Activated CD8-positive, alpha-beta memory T cell treated with anti-CD3 and anti-CD28 coated beads for 24 hours (primary cell): ENCODE data around the gene TRIM40.
"Not testable (repeated sequence)": the region's sequence is repeated elsewhere in the genome, so short reads cannot be mapped to it uniquely, and the experiment has no call there.

Experiments used
- DNase-seq: peaks from one replicate; pipeline ENCODE4 v3.0.0-alpha.2; 2020

The TRIM40 gene

GRCh38 chr6:30113841-30114240, 22.1 kb upstream of the TRIM40 start:
- no peak for DNase-seq

DNA sequence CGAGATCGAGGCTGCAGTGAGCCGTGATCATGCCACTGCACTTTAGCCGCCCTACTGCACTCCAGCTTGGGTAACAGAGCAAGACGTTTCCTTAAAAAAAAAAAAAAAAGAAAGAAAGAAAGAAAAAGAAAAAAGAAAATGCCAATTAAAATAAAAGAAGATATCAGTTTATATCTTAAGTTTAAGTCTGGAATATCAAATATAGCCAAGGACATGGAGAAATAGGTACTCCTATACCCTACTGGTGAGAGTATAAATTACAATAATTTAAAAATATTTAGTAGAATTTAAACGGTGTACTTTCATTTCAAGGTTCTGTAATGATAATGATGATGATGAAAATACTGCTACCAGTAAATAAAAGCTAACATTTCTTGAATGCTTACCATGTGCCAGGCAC, 19.2 kb upstream of the TRIM40 start:
- DNase-seq = no peak

GRCh38 chr6:30118691-30119090, 17.2 kb upstream of the TRIM40 start:
- not testable (repeated sequence) for DNase-seq

GRCh38 chr6:30121446-30122366, 14.2 kb upstream of the TRIM40 start:
- DNase-seq = no peak

GRCh38 chr6:30122515-30122914, 13.4 kb upstream of the TRIM40 start:
- no peak for DNase-seq

DNA sequence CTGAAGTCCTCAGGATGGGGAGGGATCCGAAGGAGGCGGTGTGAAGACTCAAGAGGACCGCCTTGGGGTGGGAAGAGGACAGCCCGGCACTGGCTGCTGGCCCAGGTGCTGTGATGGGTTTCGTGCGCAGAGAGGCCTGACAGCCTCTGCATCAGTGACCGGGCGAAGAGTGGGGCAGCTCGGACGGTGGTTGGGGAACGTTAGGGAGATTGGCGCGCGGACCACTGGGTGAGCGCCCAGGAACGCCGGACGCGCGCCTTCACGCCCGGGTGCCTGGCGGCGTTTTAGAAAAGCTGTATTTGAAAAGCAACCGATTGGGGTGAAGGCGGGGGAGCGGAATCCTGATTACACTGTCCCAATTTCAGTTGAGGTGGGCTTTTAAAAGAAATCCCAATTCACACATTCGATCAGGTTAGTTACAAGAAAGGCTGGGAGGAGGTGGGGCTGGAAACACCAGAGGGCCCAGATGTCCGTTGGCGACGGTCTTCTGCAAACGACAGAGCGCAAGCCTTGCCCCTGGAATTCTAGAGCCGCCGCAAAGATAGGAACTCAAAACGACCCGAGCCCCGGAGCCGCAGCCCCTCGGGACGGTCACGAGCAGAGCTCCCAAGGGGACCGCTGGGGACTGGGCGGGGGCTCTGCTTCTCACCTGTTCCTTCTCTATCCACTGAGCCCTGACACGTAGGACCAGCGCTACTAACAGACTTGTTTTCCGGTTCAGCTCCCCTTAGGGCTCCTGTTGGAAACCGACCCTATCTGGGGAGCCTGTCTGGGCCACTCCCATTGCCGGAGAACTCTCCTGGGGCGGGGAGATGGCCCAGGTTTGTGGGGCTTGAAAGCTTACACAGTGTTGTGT, 8.5 kb upstream of the TRIM40 start:
- DNase-seq = no peak

- no peak for DNase-seq
These were observed 6.4 kb upstream of the TRIM40 start for GRCh38 chr6:30129265-30130178.

DNA sequence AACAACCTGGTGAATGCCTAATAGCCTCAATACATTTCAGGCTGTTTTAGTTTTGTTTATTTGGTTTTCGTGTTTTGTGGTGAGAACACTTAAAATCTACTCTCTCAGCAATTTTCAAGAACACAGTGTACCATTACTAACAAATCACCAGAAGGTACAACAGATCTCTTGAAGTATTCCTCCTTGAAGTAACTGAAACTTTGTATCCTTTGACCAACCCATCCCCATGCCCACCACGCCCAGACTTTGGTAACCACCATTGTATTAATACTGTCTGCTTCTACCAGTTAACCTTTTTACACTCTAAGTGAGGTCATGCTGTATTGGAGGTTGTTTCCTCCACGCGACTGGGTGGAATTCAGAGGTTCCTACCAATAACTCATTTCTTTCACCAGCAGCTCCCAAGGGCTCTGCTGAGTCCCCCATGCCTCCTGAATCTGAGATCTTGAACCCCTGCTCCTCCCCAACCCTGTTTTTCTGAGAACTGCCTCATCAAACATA, 5.7 kb upstream of the TRIM40 start:
- no peak for DNase-seq

DNA sequence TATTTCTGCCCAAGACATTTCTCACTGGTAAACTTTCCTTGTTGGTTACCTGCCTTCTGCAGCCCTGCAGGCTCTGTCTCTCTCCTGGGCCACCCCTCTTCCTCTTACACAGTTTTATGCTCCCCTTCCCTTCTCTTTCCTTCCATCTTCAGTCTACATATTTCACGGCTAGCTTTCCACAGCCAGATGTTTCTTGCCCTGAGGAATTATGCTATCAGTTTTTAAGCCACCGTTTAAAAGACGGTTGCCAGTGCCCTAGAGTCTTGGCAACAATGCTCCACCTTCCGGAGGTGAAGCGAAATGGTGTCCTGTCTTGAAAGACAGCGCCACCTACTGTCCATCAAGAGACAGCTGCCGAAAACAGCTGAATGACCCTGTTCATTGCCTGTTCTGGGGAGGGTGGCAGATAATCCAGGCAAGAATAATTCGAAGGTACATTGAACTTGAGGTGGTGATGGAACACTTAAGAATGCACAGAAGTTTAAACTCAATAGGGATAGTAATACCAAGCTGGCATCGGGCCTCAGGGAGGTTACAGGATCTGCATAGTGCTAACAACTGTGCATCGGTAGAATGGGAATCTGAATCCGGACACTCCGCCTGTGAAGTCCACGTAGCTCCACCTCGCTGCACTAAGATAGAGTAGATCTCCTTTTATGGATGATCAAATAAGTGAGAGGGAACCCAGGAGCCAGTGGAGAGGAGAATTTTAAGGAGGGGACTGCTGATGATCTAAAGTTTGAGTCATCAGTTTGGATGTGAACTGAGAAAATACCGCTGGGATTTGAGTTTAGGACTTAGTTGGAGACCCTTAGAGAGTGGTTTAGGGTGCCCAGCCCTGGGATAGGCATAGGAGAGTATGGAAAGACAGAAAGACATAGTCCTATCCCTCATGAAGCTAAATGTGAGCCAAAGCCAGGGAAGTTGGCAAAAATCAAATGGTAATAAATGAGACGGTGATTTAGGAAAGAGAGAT, 4.8 kb upstream of the TRIM40 start:
- peak; percentile 72 for DNase-seq

DNA sequence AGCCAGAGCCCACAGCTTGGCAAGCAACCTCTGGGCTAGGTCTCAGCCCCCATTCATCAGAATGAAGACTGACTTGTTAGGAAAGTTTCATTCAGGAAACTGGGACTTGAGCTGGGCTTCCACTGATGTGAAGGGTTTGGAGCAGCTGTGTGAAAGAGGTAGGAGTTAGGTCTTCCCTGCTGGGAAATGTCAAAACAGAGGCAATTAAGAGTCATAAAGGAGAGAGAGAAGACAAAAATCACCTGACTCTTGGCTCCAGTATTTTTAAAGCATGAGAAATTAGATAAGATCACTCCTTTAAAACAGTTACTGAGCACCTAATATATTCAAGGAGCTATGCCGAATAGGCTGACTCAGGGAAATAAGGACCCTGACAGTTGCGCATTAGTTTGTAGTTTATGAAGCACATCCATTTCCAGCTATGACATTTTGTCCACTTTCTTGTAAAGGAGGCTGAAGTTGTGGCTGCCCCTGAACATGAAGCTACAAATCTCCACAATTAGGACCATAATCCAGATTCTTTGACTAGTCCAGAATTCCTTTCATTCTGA, 3.9 kb upstream of the TRIM40 start:
- no peak for DNase-seq

DNA sequence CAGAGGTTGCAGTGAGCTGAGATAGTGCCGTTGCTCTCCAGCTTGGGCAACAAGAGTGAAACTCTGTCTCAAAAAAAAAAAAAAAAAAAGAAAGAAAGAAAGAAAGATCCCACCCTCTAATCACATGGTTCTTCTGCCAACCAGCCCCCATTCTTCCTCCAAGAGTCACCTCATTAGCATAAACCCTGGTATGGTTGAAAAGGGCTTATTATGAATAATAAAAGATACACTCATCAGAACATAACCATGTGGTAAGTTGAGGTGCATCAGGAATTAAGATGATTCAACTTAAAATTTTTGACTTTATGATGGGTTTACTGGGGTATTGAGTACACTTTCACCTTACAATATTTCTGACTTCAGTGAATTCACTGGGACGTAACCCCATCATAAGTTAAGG, 793 bp upstream of the TRIM40 start:
- no peak for DNase-seq

- no peak for DNase-seq
These were observed 788 bp downstream of the TRIM40 start for GRCh38 chr6:30136570-30137286.

- not testable (repeated sequence) for DNase-seq
These were observed 4.3 kb downstream of the TRIM40 start for GRCh38 chr6:30140240-30140639.

- DNase-seq = no peak
These were observed 6.7 kb downstream of the TRIM40 start for GRCh38 chr6:30142665-30143064.

DNA sequence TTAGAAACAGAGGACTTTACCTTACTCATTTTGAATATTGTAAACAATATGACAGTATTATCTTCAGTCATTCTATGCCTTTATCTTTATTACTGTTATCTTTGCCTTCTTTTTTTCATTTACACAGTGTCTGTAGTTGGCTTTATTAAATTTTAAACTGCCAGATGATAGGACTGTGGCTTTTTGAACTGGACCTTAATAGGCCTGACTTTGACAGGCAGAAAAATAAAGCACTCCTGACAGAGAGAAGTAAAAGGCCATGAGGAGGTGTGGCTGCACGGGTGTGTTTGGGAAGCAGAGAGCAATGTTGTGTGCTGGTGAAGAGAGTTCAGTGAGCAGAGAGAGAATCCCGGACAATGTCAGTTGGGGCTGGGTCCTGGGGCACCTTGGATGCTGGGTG, 7.8 kb downstream of the TRIM40 start:
- DNase-seq = no peak

GRCh38 chr6:30144811-30145210, 8.9 kb downstream of the TRIM40 start:
- no peak for DNase-seq

GRCh38 chr6:30145818-30146217, 9.9 kb downstream of the TRIM40 start:
- DNase-seq = no peak

DNA sequence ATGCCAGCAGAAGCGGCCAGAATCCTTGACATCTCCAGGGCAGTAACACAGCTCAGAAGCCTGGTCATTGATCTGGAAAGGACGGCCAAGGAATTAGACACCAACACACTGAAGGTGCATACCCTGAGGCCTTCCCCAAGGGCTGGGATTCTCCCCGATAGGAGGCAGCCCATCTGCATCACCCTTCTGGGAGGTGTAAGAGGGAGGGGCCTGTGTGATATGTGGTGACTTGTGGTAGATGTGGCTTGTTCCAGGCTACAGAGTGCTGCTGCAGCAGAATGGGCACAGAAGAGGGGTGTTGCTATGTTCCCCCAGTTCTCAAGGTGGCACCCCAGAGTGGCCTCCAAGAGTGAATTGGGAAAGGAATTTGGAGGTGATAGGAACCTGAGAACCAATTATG, 11.2 kb downstream of the TRIM40 start:
- no peak for DNase-seq

DNA sequence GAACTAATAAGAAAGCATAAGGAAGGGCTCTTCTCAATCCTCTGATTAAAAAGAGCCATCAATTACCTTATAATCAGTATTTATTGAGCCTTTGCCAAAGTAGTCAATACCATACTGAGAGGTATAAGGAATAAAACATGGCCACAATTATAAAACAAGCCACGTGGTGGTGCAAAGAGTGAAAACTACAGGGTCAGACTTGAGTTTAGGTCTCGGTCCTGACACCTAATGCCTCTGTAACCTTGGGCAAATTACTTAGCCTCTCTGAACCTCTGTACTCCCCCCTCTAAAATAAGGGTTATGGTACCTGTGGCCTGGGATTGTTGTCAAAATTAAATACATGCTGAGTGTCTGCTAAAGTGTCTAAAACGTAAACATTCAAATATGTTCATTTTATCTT, 13.3 kb downstream of the TRIM40 start:
- no peak for DNase-seq

DNA sequence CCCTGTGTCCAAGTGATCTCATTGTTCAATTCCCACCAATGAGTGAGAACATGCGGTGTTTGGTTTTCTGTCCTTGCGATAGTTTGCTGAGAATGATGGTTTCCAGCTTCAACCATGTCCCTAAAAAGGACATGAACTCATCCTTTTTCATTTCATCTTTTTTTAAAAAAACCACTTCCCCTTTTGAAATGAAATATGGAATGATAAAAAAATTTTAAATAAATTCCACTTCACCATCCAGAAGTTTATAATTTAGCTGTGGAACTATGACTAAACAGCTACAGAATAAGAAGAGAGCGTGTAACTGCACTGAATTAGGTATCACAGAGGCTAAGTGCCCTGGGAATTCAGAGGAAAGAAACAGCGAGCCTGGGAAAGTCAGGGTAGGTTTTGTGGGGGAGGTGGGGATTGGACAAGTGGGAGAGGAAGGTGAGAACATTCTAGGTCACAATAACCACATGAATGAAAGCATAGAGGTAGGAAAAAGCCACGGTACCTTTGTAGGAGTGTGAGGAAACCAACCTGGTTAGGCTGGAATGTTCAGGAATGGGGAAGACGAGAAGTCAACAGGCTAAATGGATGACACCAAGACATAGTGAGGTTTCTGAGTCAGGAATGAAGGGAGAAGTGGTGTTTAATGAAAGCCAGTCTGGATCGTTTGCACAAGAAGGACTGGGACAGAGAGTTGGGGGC, 14.1 kb downstream of the TRIM40 start:
- no peak for DNase-seq
